H1 (cell line): ENCODE measurements around the gene FGD4. TPM values are rescaled to one million over a fixed set of nuclear protein-coding genes. Genes with fewer than 3 reads are reported as not detected.

ENCODE experiments used
- CTCF ChIA-PET: fragments of 300-600 bp; sonication (Branson Sonifier 250); formaldehyde crosslinking; loops from one replicate; lab custom pipeline; 2021; ENCODE audit not compliant: partially characterized antibody; lab: Charles Lee
- POLR2A ChIA-PET: fragments of 300-600 bp; sonication (Branson Sonifier 250); formaldehyde crosslinking; loops from one replicate; lab custom pipeline; 2021; ENCODE audit warnings: inconsistent platforms; ENCODE audit not compliant: partially characterized antibody; lab: Charles Lee
- DNase-seq, 2 experiments: peaks; one replicate each; pipeline versions ENCODE4 v3.0.0 to v3.0.0-alpha.2; 2010 to 2022; ENCODE audit warnings: low spot score in 2 of 2, low read depth in 1 of 2, mixed read lengths in 1 of 2
- FAIRE-seq: peaks from 2 replicates; lab custom pipeline; 2011; peaks lifted over from hg19 to GRCh38; lab: Jason Lieb, UNC
- H2AFZ ChIP-seq: 2 replicates; pipeline ENCODE4 v1.8.1; 2012; ENCODE audit warnings: low read length, inconsistent platforms
- H2AK5ac ChIP-seq: 2 replicates; pipeline ENCODE4 v1.6.1; 2013; ENCODE audit warnings: low read depth, low read length
- H2BK120ac ChIP-seq: replicated peaks from 2 replicates; pipeline ENCODE3; 2013; ENCODE audit warnings: low read depth, low read length, inconsistent platforms
- H2BK12ac ChIP-seq: 2 replicates; pipeline ENCODE4 v1.6.1; 2013; ENCODE audit warnings: low read depth, low read length
- H2BK15ac ChIP-seq: 2 replicates; pipeline ENCODE4 v1.6.1; 2013; ENCODE audit warnings: low read length
- H2BK20ac ChIP-seq: 2 replicates; pipeline ENCODE4 v1.6.1; 2013; ENCODE audit warnings: low read length
- H2BK5ac ChIP-seq: 2 replicates; pipeline ENCODE4 v1.6.1; 2013; ENCODE audit warnings: low read depth, low read length
- H3K14ac ChIP-seq: 2 replicates; pipeline ENCODE4 v1.6.1; 2013; ENCODE audit warnings: inconsistent platforms; ENCODE audit not compliant: insufficient read length
- H3K18ac ChIP-seq: 2 replicates; pipeline ENCODE4 v1.6.1; 2013; ENCODE audit warnings: low read length; ENCODE audit errors: extremely low read depth
- H3K23ac ChIP-seq: 2 replicates; pipeline ENCODE4 v1.6.1; 2013; ENCODE audit warnings: inconsistent platforms; ENCODE audit not compliant: insufficient read length
- H3K23me2 ChIP-seq: 2 replicates; pipeline ENCODE4 v1.6.1; 2013; ENCODE audit warnings: low read depth, low read length
- H3K27ac ChIP-seq: 2 replicates; pipeline ENCODE4 v1.6.1; 2011; ENCODE audit warnings: low read depth, low read length, inconsistent platforms
- H3K27me3 ChIP-seq, 4 experiments: replicated peaks in 1 of 4; 1 replicate in 1 of 4; 2 replicates in 3 of 4; pipeline versions ENCODE4 v1.6.1 to v1.8.1; 2011 to 2013; ENCODE audit warnings: low read length in 3 of 4, mild to moderate bottlenecking in 3 of 4, inconsistent platforms in 2 of 4, mixed read lengths in 2 of 4, moderate library complexity in 1 of 4; ENCODE audit not compliant: control insufficient read depth in 3 of 4, insufficient read depth in 3 of 4; ENCODE audit errors: extremely low read depth in 1 of 4
- H3K36me3 ChIP-seq, 4 experiments: 2 replicates each; pipeline versions ENCODE4 v1.6.1 to v1.8.1; 2011 to 2013; ENCODE audit warnings: mild to moderate bottlenecking in 4 of 4, low read length in 3 of 4, moderate library complexity in 2 of 4, control low read depth in 1 of 4, inconsistent platforms in 1 of 4; ENCODE audit not compliant: insufficient read depth in 4 of 4, control insufficient read depth in 2 of 4
- H3K4ac ChIP-seq: replicated peaks from 2 replicates; pipeline ENCODE3; 2013; ENCODE audit warnings: low read length, low read depth, mixed read lengths, inconsistent platforms; ENCODE audit not compliant: insufficient read length
- H3K4me1 ChIP-seq, 4 experiments: replicated peaks in 1 of 4; 1 replicate in 1 of 4; 2 replicates in 3 of 4; pipeline versions ENCODE4 v1.6.1 to v1.8.1; 2011 to 2013; ENCODE audit warnings: low read length in 3 of 4, inconsistent platforms in 2 of 4, mixed read lengths in 1 of 4; ENCODE audit not compliant: insufficient read depth in 4 of 4, control insufficient read depth in 3 of 4
- H3K4me2 ChIP-seq, 2 experiments: 2 replicates each; pipeline versions ENCODE4 v1.6.1 to v1.8.1; 2011 to 2013; ENCODE audit warnings: low read depth in 2 of 2, low read length in 2 of 2, control low read depth in 1 of 2, inconsistent platforms in 1 of 2, mild to moderate bottlenecking in 1 of 2; ENCODE audit not compliant: insufficient read depth in 1 of 2
- H3K4me3 ChIP-seq, 4 experiments: fragments of 200-600, 300-600 bp in 1 of 4; sonication (generic), shearing (Covaris generic), sonication (Bioruptor Twin) in 1 of 4; 2 replicates each; pipeline versions ENCODE4 v1.5.1 to v1.8.1; 2011 to 2016; ENCODE audit warnings: low read length in 4 of 4, low read depth in 3 of 4, control low read depth in 2 of 4, inconsistent platforms in 2 of 4, mild to moderate bottlenecking in 2 of 4, mixed read lengths in 1 of 4, moderate library complexity in 1 of 4; ENCODE audit not compliant: insufficient read depth in 2 of 4; ENCODE audit errors: extremely low read depth in 1 of 4
- H3K56ac ChIP-seq: replicated peaks from 2 replicates; pipeline ENCODE3; 2013; ENCODE audit warnings: low read depth, mild to moderate bottlenecking, mixed read lengths, low read length, inconsistent platforms; ENCODE audit not compliant: insufficient read length
- H3K79me1 ChIP-seq: 2 replicates; pipeline ENCODE4 v1.6.1; 2013; ENCODE audit warnings: low read depth, low read length, control low read depth
- H3K79me2 ChIP-seq, 2 experiments: 2 replicates each; pipeline versions ENCODE4 v1.6.1 to v1.8.1; 2012 to 2013; ENCODE audit warnings: low read length in 2 of 2, mild to moderate bottlenecking in 2 of 2, inconsistent platforms in 1 of 2; ENCODE audit not compliant: insufficient read depth in 2 of 2, control insufficient read depth in 1 of 2
- H3K9ac ChIP-seq, 4 experiments: replicated peaks in 1 of 4; 1 replicate in 1 of 4; 2 replicates in 3 of 4; pipeline versions ENCODE4 v1.6.1 to v1.8.1; 2011 to 2013; ENCODE audit warnings: low read depth in 3 of 4, low read length in 3 of 4, control low read depth in 2 of 4, mild to moderate bottlenecking in 2 of 4, moderate library complexity in 2 of 4, inconsistent platforms in 1 of 4; ENCODE audit errors: extremely low read depth in 1 of 4
- H3K9me3 ChIP-seq, 2 experiments: 2 replicates each; pipeline versions ENCODE4 v1.6.1 to v1.8.1; 2012 to 2013; ENCODE audit warnings: mild to moderate bottlenecking in 2 of 2, moderate library complexity in 2 of 2, control low read depth in 1 of 2, inconsistent platforms in 1 of 2, low read depth in 1 of 2, low read length in 1 of 2, mixed read lengths in 1 of 2; ENCODE audit not compliant: insufficient read depth in 2 of 2
- H4K20me1 ChIP-seq, 2 experiments: replicated peaks in 1 of 2; 2 replicates each; pipeline versions ENCODE3 to v1.8.1; 2011 to 2013; ENCODE audit warnings: inconsistent platforms in 2 of 2, low read length in 2 of 2, mild to moderate bottlenecking in 1 of 2; ENCODE audit not compliant: insufficient read depth in 2 of 2, control insufficient read depth in 1 of 2
- H4K5ac ChIP-seq: 2 replicates; pipeline ENCODE4 v1.6.1; 2013; ENCODE audit warnings: low read length, low read depth, mixed read lengths, inconsistent platforms; ENCODE audit not compliant: insufficient read length
- H4K8ac ChIP-seq: 2 replicates; pipeline ENCODE4 v1.8.0; 2013; ENCODE audit warnings: mild to moderate bottlenecking, moderate library complexity, low read length, inconsistent platforms; ENCODE audit not compliant: insufficient read depth; ENCODE audit errors: extremely low read depth
- H4K91ac ChIP-seq: replicated peaks from 2 replicates; pipeline ENCODE3; 2013; ENCODE audit warnings: low read length, mixed read lengths, inconsistent platforms; ENCODE audit not compliant: insufficient read length
- BRCA1 ChIP-seq: IDR thresholded peaks from 2 replicates; pipeline ENCODE4 v1.6.1; 2012; ENCODE audit warnings: low read depth, low read length, improper control_type of control experiment
- CBX8 ChIP-seq: fragments of 300-800, 300-1000 bp; sonication (generic); IDR thresholded peaks from 2 replicates; pipeline ENCODE4 v1.7.1; 2016; ENCODE audit warnings: low read depth, low read length, borderline replicate concordance
- GABPA ChIP-seq: IDR thresholded peaks from 2 replicates; pipeline ENCODE4 v1.6.1; 2011; ENCODE audit warnings: mild to moderate bottlenecking, low read length, moderate library complexity, borderline replicate concordance; ENCODE audit not compliant: insufficient read depth
- HDAC6 ChIP-seq: IDR thresholded peaks from one replicate; pipeline ENCODE4 v1.7.1; 2012; ENCODE audit warnings: low read depth, mild to moderate bottlenecking, inconsistent platforms, low read length, moderate library complexity
- KDM4A ChIP-seq: IDR thresholded peaks from one replicate; pipeline ENCODE4 v1.7.1; 2012; ENCODE audit warnings: low read depth, mild to moderate bottlenecking, moderate library complexity, low read length, inconsistent platforms; ENCODE audit not compliant: severe bottlenecking
- PHF8 ChIP-seq: fragments of 200-600 bp; sonication (generic); conservative IDR thresholded peaks from 2 replicates; pipeline ENCODE4 v1.7.1; 2012; ENCODE audit warnings: low read depth, mild to moderate bottlenecking, inconsistent platforms, low read length, moderate library complexity
- POU5F1 ChIP-seq: IDR thresholded peaks from 2 replicates; pipeline ENCODE4 v1.6.1; 2011; ENCODE audit warnings: low read depth, mild to moderate bottlenecking, low read length, moderate library complexity
- RAD21 ChIP-seq, 2 experiments: IDR thresholded peaks in 1 of 2; conservative IDR thresholded peaks in 1 of 2; 2 replicates each; pipeline ENCODE4 v1.6.1; 2011; ENCODE audit warnings: low read depth in 2 of 2, low read length in 2 of 2, improper control_type of control experiment in 1 of 2, inconsistent platforms in 1 of 2, mild to moderate bottlenecking in 1 of 2, moderate library complexity in 1 of 2
- SP2 ChIP-seq: IDR thresholded peaks from 2 replicates; pipeline ENCODE4 v1.6.1; 2012; ENCODE audit warnings: mild to moderate bottlenecking, low read length, inconsistent platforms
- polyA plus RNA-seq, 7 experiments: library from polyadenylated mRNA; depleted of rRNA in 3 of 7; stranded (reverse) in 5 of 7; unstranded in 2 of 7; fragments of >200 nt in 5 of 7; fragments of 200-250 nt in 2 of 7; gene quantifications; 1 replicate in 5 of 7; 2 replicates in 1 of 7; 4 replicates in 1 of 7; pipeline versions ENCODE4 v1.2.1 to v1.2.3, GENCODE V29; 2011 to 2013; ENCODE audit warnings: missing spikeins in 2 of 7, mixed read lengths in 2 of 7
- total RNA-seq: library from RNA; stranded (reverse); fragmentation: NEBNext Ultra II Directional; extraction: Animal tissue kit (Norgen Biotek cat#: 25700); gene quantifications from 2 replicates; pipeline ENCODE4 v1.2.1, GENCODE V29; 2021
- TF ChIP-seq, protein P1 (sequence below): IDR thresholded peaks from 2 replicates; pipeline ENCODE4 v1.6.1; 2012; ENCODE audit warnings: low read length, inconsistent platforms
- TF ChIP-seq, protein P2 (sequence below): IDR thresholded peaks from 2 replicates; pipeline ENCODE4 v1.6.1; 2012; ENCODE audit warnings: inconsistent platforms

FGD4 gene
- total and polyA plus RNA-seq, 2 of the 8 experiments (the other 6 are each of a cell fraction or from before 2014, with no cell fraction given) = 8.5 to 48.2 TPM

DNA sequence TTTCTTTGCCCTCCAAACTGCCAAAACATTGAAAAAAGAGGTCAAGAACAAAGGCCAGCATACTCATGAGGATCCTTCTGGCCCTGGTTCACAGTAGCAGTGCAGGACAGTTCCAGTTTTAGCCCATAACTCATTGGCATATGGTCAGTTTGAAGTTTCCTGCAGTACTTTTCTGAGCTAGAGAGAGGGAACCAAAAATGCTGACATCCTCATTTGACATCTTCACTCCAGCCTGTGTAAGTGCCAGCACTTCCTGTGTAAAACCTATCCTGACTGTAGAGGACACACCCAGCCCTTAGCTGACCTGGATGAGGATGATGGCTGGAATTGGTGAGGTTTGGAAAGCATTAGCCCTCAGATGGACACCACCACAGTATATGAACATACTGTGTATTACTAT, 84.1 kb downstream of the FGD4 start:
- peaks cover 0 to 84% of the 10 kb centered on the region in 2 experiments; a peak in 3 of 4 replicates for H3K79me2 ChIP-seq
- ChIA-PET POLR2A (interaction anchor here (0.5 to 2.0 kb wide), 4 partner anchors 19 to 751 kb away, joined by 3 to 4 read pairs (median 4); no protein-coding TSS in a partner anchor), CTCF (interaction anchor here (1.1 to 2.6 kb wide), 2 partner anchors 8 to 27 kb away, joined by 3 to 7 read pairs; no protein-coding TSS in a partner anchor)
- H3K56ac ChIP-seq = no peak overlapping the region
- H3K9me3 ChIP-seq = no peaks in the 10 kb centered on the region
- H4K5ac ChIP-seq = no peak overlapping the region
- 0 out of 2 replicates have a peak, but pooled peaks cover 2% of the 10 kb centered on the region for H3K79me1 ChIP-seq
- H3K18ac ChIP-seq = no peak overlapping the region
- no peak overlapping the region for H2BK5ac ChIP-seq
- peaks cover 0 to 3% (median 0%) of the 10 kb centered on the region in 4 experiments; a peak in 2 of 7 replicates for H3K4me1 ChIP-seq
- H3K4ac ChIP-seq = no peak overlapping the region
- no peak overlapping the region for H2BK12ac ChIP-seq
- H3K27me3 ChIP-seq = no peaks in the 10 kb centered on the region
- no peak overlapping the region for H3K23ac ChIP-seq
- DNase-seq (no peak), FAIRE-seq (peak; percentile 24)
- peaks cover 0 to 12% (median 2%) of the 10 kb centered on the region in 4 experiments; a peak in 3 of 8 replicates for H3K36me3 ChIP-seq
- no peak overlapping the region for H2BK20ac ChIP-seq
- H4K8ac ChIP-seq = no peak overlapping the region
- H2AFZ ChIP-seq = no peak overlapping the region
- no peak overlapping the region for H3K14ac ChIP-seq
- H3K9ac ChIP-seq = no peak overlapping the region
- H2BK15ac ChIP-seq = no peak overlapping the region
- H3K23me2 ChIP-seq = no peaks in the 10 kb centered on the region
- no peak overlapping the region for H3K27ac ChIP-seq
- H2AK5ac ChIP-seq = no peak overlapping the region
- no peak overlapping the region for H3K4me3 ChIP-seq
- H2BK120ac ChIP-seq = no peak overlapping the region
- peaks cover 0 to 5% of the 10 kb centered on the region in 2 experiments for H4K20me1 ChIP-seq
- no peak overlapping the region for H4K91ac ChIP-seq
- H3K4me2 ChIP-seq = no peak overlapping the region
- no peak for TF ChIP-seq POU5F1
- TF ChIP-seq RAD21 (IDR thresholded peaks at IDR 0.05 in 1 of 2, conservative IDR thresholded peaks at IDR 0.05 in 1 of 2; ENCODE audit: low read depth in 2 of 2, low read length in 2 of 2) = no peak
- no peak for TF ChIP-seq HDAC6
- no peak for TF ChIP-seq PHF8
- TF ChIP-seq, protein P1, sequence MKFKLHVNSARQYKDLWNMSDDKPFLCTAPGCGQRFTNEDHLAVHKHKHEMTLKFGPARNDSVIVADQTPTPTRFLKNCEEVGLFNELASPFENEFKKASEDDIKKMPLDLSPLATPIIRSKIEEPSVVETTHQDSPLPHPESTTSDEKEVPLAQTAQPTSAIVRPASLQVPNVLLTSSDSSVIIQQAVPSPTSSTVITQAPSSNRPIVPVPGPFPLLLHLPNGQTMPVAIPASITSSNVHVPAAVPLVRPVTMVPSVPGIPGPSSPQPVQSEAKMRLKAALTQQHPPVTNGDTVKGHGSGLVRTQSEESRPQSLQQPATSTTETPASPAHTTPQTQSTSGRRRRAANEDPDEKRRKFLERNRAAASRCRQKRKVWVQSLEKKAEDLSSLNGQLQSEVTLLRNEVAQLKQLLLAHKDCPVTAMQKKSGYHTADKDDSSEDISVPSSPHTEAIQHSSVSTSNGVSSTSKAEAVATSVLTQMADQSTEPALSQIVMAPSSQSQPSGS = no peak
- TF ChIP-seq, protein P2, sequence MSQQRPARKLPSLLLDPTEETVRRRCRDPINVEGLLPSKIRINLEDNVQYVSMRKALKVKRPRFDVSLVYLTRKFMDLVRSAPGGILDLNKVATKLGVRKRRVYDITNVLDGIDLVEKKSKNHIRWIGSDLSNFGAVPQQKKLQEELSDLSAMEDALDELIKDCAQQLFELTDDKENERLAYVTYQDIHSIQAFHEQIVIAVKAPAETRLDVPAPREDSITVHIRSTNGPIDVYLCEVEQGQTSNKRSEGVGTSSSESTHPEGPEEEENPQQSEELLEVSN = no peak
- TF ChIP-seq GABPA = no peak
- no peak for TF ChIP-seq KDM4A
- TF ChIP-seq BRCA1 = no peak
- no peak for TF ChIP-seq SP2
- TF ChIP-seq CBX8 = no peak
